Fibroblast of mammary gland (primary cell): ENCODE measurements around the gene EXOC3L4.

ENCODE experiments used
- DNase-seq: peaks from one replicate; pipeline ENCODE4 v3.0.0-alpha.2; 2010; ENCODE audit warnings: low read depth
- H3K4me3 ChIP-seq: 2 replicates; pipeline ENCODE4 v1.5.1; 2011; ENCODE audit warnings: low read depth, mild to moderate bottlenecking, low read length, moderate library complexity; ENCODE audit not compliant: control insufficient read depth
- CTCF ChIP-seq: conservative IDR thresholded peaks from 2 replicates; pipeline ENCODE4 v1.5.1; 2011; ENCODE audit warnings: low read depth, low read length, inconsistent platforms; ENCODE audit not compliant: control insufficient read depth, insufficient read depth

EXOC3L4 gene

GRCh38 chr14:103108749-103109207 lies 14.3 kb downstream of the EXOC3L4 start:
- no peak overlapping the region for H3K4me3 ChIP-seq
- TF ChIP-seq CTCF = no peak
- DNase-seq = peak; percentile 54

- H3K4me3 ChIP-seq = peak overlapping the region; percentile 2
- no peak for TF ChIP-seq CTCF
- DNase-seq = peak; percentile 81
Measured at GRCh38 chr14:103109535-103110441, 15.3 kb downstream of the EXOC3L4 start.

GRCh38 chr14:103110681-103111231 lies 16.2 kb downstream of the EXOC3L4 start:
- no peak overlapping the region for H3K4me3 ChIP-seq
- no peak for TF ChIP-seq CTCF
- no peak for DNase-seq

GRCh38 chr14:103111232-103111868 lies 16.8 kb downstream of the EXOC3L4 start:
- DNase-seq = no peak
- no peak for TF ChIP-seq CTCF
- H3K4me3 ChIP-seq = no peak overlapping the region

- H3K4me3 ChIP-seq = no peak overlapping the region
- no peak for DNase-seq
- no peak for TF ChIP-seq CTCF
Measured at GRCh38 chr14:103112400-103113243, 18.1 kb downstream of the EXOC3L4 start.

- H3K4me3 ChIP-seq = no peak overlapping the region
- no peak for TF ChIP-seq CTCF
- no peak for DNase-seq
Measured at GRCh38 chr14:103113303-103113702, 18.8 kb downstream of the EXOC3L4 start.
